ENCODE results near the gene KLK2. TPM values are rescaled to one million over a fixed set of nuclear protein-coding genes. Genes with fewer than 3 reads are reported as not detected.

Gene KLK2
- total RNA-seq, 1 donor from 2014 or later: 9.6 TPM

DNA sequence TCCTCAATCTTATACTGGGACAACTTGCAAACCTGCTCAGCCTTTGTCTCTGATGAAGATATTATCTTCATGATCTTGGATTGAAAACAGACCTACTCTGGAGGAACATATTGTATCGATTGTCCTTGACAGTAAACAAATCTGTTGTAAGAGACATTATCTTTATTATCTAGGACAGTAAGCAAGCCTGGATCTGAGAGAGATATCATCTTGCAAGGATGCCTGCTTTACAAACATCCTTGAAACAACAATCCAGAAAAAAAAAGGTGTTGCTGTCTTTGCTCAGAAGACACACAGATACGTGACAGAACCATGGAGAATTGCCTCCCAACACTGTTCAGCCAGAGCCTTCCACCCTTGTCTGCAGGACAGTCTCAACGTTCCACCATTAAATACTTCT lies 22.5 kb upstream of the KLK2 start:
- DNase-seq (ENCODE audit: low spot score): no peak

DNA sequence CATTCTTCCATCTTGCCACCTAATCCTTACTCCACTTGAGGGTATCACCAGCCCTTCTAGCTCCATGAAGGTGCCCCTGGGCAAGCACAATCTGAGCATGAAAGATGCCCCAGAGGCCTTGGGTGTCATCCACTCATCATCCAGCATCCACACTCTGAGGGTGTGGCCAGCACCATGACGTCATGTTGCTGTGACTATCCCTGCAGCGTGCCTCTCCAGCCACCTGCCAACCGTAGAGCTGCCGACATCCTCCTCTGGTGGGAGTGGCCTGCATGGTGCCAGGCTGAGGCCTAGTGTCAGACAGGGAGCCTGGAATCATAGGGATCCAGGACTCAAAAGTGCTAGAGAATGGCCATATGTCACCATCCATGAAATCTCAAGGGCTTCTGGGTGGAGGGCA lies 21.6 kb upstream of the KLK2 start:
- DNase-seq (ENCODE audit: low spot score): no peak

DNA sequence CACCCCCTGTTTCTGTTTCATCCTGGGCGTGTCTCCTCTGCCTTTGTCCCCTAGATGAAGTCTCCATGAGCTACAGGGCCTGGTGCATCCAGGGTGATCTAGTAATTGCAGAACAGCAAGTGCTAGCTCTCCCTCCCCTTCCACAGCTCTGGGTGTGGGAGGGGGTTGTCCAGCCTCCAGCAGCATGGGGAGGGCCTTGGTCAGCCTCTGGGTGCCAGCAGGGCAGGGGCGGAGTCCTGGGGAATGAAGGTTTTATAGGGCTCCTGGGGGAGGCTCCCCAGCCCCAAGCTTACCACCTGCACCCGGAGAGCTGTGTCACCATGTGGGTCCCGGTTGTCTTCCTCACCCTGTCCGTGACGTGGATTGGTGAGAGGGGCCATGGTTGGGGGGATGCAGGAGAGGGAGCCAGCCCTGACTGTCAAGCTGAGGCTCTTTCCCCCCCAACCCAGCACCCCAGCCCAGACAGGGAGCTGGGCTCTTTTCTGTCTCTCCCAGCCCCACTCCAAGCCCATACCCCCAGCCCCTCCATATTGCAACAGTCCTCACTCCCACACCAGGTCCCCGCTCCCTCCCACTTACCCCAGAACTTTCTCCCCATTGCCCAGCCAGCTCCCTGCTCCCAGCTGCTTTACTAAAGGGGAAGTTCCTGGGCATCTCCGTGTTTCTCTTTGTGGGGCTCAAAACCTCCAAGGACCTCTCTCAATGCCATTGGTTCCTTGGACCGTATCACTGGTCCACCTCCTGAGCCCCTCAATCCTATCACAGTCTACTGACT lies 18.4 kb upstream of the KLK2 start, which contains the start of gene KLK3:
Gene KLK3, plus strand, starts transcription at position 280 of the 775 bp plus-strand sequence. Its CDS starts 41 bp downstream, at position 321.
- DNase-seq (ENCODE audit: low spot score): no peak

DNA sequence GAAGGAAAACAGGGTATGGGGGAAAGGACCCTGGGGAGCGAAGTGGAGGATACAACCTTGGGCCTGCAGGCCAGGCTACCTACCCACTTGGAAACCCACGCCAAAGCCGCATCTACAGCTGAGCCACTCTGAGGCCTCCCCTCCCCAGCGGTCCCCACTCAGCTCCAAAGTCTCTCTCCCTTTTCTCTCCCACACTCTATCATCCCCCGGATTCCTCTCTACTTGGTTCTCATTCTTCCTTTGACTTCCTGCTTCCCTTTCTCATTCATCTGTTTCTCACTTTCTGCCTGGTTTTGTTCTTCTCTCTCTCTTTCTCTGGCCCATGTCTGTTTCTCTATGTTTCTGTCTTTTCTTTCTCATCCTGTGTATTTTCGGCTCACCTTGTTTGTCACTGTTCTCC lies 15.9 kb upstream of the KLK2 start:
- DNase-seq (ENCODE audit: low spot score): no peak

- no peak for DNase-seq (ENCODE audit: low spot score)
Observed at GRCh38 chr19:50858886-50859285, 14.4 kb upstream of the KLK2 start.

DNA sequence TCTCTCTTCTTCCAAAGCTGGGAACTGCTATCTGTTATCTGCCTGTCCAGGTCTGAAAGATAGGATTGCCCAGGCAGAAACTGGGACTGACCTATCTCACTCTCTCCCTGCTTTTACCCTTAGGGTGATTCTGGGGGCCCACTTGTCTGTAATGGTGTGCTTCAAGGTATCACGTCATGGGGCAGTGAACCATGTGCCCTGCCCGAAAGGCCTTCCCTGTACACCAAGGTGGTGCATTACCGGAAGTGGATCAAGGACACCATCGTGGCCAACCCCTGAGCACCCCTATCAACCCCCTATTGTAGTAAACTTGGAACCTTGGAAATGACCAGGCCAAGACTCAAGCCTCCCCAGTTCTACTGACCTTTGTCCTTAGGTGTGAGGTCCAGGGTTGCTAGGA lies 13.4 kb upstream of the KLK2 start:
- DNase-seq (ENCODE audit: low spot score): no peak

DNA sequence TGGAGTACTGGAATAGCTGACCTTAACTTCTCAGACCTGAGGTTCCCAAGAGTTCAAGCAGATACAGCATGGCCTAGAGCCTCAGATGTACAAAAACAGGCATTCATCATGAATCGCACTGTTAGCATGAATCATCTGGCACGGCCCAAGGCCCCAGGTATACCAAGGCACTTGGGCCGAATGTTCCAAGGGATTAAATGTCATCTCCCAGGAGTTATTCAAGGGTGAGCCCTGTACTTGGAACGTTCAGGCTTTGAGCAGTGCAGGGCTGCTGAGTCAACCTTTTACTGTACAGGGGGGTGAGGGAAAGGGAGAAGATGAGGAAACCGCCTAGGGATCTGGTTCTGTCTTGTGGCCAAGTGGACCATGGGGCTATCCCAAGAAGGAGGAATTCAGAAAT lies 12.2 kb upstream of the KLK2 start:
- DNase-seq (ENCODE audit: low spot score): no peak

GRCh38 chr19:50861496-50862286 lies 11.5 kb upstream of the KLK2 start:
- DNase-seq (ENCODE audit: low spot score): no peak

GRCh38 chr19:50869479-50869878 lies 3.8 kb upstream of the KLK2 start:
- DNase-seq (ENCODE audit: low spot score): no peak

GRCh38 chr19:50870417-50871089 lies 2.7 kb upstream of the KLK2 start:
- no peak for DNase-seq (ENCODE audit: low spot score)

DNA sequence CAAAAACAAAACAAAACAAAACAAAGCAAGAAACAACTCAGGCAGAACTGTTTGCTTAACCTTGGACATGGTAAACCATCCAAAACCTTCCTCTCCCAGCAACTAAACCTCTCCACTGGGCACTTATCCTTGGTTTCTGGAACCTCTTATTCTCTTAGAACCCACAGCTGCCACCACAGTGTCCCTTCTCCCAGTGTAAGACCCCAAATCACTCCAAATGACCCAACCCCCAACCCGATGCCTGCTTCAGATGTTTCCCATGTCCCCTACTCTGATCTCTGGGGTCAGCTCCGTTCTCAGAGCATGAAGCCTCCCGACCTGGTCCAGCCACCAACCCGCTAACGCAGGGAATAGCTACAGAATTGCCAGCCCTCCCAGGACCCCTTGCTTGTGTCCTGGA lies 972 bp downstream of the KLK2 start:
- no peak for DNase-seq (ENCODE audit: low spot score)

DNA sequence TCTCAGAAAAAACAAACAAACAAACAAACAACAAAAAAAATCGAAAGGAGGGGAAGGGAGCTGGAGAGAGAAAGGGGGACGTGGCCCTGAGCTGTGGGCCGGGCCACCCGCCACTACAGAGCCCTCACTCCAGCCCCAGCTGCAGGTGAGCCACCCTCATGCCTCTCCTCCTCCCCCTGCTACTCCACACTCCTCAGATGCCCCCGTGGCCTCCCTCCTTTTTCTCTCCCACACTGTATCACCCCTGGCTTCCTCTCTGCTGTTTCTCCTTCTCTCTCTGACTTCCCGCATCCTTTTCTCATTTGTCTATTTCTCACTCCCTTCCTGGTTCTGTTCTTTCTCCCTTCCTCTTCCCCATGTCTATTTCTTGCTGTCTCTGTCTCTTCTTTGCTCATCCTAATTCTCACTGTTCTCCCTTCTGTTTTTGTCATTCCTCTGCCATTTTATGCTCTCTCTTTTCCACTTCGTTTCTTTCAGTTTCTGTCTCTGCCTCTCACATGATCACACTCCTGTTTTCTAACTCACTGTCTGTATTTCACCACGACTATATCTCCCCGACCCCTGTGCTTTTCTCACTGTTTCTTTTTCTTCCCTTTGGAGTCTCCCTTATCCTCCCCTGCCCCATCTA lies 2.7 kb downstream of the KLK2 start:
- no peak for DNase-seq (ENCODE audit: low spot score)

DNA sequence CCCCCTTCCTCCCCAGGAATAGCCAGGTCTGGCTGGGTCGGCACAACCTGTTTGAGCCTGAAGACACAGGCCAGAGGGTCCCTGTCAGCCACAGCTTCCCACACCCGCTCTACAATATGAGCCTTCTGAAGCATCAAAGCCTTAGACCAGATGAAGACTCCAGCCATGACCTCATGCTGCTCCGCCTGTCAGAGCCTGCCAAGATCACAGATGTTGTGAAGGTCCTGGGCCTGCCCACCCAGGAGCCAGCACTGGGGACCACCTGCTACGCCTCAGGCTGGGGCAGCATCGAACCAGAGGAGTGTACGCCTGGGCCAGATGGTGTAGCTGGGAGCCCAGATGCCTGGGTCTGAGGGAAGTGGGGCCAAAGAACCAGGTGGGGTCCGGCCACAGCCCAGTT lies 3.2 kb downstream of the KLK2 start:
- DNase-seq (ENCODE audit: low spot score): no peak

- no peak for DNase-seq (ENCODE audit: low spot score)
Observed at GRCh38 chr19:50877338-50877737, 4.1 kb downstream of the KLK2 start.

DNA sequence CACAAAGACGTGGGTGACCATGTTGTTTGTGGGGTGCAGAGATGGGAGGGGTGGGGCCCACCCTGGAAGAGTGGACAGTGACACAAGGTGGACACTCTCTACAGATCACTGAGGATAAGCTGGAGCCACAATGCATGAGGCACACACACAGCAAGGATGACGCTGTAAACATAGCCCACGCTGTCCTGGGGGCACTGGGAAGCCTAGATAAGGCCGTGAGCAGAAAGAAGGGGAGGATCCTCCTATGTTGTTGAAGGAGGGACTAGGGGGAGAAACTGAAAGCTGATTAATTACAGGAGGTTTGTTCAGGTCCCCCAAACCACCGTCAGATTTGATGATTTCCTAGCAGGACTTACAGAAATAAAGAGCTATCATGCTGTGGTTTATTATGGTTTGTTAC lies 5.6 kb downstream of the KLK2 start:
- DNase-seq (ENCODE audit: low spot score): no peak

- no peak for DNase-seq (ENCODE audit: low spot score)
Observed at GRCh38 chr19:50880241-50880640, 7.0 kb downstream of the KLK2 start.

- DNase-seq (ENCODE audit: low spot score): no peak
Observed at GRCh38 chr19:50882188-50882587, 8.9 kb downstream of the KLK2 start.

DNA sequence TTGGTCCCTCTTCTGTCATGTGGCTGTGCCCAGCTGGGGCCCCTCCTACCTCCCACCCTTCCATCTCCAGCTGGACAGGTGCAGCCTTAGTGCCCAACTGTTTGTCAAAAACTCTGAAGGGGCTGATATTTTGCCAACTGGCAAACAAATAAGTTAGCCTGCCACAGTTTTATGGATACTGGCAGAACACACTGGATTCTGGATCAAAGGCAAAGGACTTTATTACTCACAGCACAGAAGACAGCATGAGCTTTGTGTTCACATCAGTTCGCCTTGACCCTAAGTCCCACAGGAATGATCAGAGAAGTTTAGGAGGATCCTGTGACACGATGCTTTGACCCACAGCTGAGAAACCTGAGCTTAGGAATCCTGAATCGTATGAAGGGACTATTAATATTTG lies 16.4 kb downstream of the KLK2 start:
- no peak for DNase-seq (ENCODE audit: low spot score)

DNA sequence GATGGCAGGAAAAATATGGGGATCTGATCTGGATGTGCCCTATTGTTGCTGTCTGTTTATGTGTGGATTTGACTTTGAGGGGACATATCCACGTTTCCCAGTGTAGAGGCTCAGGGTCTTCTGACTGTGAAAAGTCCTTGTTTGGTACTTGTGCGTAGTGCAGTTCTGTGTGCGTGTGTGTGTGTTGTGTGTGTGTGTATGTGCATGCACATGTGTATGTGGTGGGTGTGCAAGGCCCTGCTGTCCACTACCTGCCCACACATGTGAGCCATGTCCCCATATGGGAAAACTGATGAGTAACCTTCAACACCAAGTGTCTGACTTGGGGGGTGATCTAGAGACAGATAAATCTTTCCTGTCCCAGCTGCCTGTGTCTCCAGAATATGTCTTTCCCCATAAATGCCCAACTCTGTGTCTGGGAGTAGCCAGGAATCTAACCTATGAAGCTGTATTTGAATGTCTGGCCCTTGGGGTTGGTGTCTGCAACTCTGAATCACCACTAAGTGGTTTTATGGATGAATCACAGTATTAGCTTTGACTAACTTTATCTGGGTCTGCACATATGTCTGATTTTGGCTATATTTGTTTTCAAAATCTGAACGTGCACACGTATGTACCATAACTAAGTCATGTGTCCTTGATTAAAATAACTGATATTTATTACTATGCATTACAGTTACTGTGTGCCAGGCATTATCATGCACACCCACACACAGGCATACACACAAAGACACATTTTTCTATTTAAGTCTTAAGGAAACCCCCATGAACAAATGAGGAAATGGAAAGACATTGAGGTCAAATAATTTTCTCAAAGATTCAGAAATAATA lies 17.4 kb downstream of the KLK2 start:
- no peak for DNase-seq (ENCODE audit: low spot score)

DNA sequence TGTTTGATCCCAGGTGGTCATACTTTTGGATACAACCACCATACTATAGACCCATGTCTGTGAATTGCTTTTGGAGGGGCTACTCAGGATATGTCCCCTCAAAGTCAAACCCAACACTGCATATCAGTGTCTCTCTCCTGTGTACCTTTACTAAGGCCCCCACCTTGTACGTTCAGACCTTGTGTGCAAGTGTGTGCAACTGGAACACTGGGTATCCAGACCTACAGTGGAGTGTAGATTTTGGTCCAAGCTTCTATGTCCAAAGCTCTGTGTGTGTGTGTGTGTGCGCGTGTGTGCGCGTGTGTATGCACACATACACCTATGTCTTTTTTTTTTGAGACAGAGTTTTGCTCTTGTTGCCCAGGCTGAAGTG lies 18.0 kb downstream of the KLK2 start:
- no peak for DNase-seq (ENCODE audit: low spot score)

DNA sequence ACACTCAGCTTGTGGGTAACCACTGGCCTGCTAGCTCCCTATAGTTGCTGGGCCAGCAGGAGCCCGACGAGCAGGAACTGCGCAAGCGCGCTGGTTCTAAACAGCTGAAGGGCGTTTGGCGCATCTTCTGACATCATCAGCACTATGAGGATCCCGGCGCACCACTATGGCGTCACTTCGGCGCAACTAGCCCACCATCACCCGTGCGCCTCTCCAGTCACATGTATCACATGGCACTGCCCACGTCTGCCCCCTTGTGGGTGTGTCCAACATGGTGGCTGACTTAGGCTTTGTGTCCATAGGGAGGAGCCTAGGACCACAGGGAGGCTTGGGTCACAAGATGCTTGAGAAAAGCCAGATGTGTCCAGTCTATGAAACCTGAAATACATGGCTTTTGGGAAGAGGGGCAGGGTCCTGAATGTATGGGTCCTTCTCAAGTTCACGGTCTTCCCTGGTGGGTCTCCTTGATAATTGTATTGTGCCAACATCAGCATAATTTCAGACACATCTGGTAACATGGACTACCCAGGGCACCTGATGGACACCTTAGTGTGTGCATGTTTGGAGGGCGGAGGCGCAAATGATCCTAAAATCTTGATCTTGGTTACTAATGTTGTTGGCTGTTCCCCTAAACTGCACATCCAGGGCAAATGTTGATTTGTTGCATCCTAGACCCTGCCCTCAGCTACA lies 20.0 kb downstream of the KLK2 start:
- DNase-seq (ENCODE audit: low spot score): no peak

Measured in umbilical cord (tissue), 2 donors.